ENCODE data around the gene MLST8.
"Not testable (repeated sequence)": the region's sequence is repeated elsewhere in the genome, so short reads cannot be mapped to it uniquely, and the experiment has no call there.

MLST8 gene

GRCh38 chr16:2233872-2234812, 28.9 kb downstream of the MLST8 start:
- no peak for DNase-seq

- DNase-seq: no peak
These were observed 29.5 kb downstream of the MLST8 start for GRCh38 chr16:2234813-2235170.

DNA sequence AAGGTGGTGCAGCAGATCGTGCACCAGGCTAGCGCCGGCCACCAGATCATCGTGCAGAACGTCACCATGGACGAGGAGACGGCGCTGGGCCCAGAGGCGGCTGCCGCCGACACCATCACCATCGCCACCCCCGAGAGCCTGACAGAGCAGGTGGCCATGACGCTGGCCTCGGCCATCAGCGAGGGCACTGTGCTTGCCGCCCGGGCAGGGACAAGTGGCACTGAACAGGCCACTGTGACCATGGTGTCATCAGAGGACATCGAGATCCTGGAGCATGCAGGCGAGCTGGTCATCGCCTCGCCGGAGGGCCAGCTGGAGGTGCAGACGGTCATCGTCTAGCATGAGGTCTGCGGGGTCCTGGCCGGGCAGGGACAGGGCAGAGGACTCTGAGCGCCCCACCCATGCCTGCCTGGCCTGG, 30.0 kb downstream of the MLST8 start:
- no peak for DNase-seq

- no peak for DNase-seq
These were observed 30.6 kb downstream of the MLST8 start for GRCh38 chr16:2235695-2236336.

GRCh38 chr16:2236337-2237101, 31.3 kb downstream of the MLST8 start, which contains the start of gene DNASE1L2:
DNASE1L2 (plus strand) TSS chr16:2236444; CDS start chr16:2236817, 373 bp downstream.
- no peak for DNase-seq

DNA sequence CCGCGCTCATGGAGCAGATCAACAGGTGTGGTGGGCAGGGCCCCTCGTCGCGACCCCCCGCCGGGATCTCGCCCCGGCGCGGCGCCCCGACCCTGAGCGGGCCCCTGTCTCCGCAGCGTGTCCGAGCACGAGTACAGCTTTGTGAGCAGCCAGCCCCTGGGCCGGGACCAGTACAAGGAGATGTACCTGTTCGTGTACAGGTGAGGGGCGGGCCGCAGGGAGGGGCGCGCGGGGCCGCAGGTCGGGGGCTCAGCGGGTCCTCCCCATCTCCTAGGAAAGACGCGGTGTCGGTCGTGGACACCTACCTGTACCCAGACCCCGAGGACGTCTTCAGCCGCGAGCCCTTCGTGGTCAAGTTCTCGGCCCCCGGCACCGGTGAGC, 31.8 kb downstream of the MLST8 start:
- no peak for DNase-seq

DNA sequence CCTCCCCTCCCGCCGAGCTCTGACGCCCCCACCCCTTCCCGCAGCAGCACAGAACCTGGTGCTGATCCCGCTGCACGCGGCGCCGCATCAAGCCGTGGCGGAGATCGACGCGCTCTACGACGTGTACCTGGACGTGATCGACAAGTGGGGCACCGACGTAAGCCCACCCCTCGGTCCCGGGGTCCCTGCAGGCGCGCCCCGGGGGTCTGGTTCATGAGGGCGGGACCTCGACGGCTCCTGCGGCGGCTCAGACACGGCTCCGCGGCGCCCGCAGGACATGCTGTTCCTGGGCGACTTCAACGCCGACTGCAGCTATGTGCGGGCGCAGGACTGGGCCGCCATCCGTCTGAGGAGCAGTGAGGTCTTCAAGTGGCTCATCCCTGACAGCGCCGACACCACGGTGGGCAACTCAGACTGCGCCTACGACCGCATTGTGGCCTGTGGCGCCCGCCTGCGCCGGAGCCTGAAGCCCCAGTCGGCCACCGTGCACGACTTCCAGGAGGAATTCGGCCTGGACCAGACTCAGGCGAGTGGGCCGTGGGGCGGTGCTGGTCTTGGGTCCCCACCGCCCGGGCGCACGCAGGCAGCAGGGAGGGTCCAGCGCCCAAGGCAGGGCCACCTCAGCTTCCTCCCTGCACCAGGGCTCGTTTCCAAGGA, 32.4 kb downstream of the MLST8 start:
- no peak for DNase-seq

GRCh38 chr16:2238150-2238837, 33.0 kb downstream of the MLST8 start:
- DNase-seq: no peak

- DNase-seq: no peak
These were observed 33.8 kb downstream of the MLST8 start for GRCh38 chr16:2238838-2239675.

DNA sequence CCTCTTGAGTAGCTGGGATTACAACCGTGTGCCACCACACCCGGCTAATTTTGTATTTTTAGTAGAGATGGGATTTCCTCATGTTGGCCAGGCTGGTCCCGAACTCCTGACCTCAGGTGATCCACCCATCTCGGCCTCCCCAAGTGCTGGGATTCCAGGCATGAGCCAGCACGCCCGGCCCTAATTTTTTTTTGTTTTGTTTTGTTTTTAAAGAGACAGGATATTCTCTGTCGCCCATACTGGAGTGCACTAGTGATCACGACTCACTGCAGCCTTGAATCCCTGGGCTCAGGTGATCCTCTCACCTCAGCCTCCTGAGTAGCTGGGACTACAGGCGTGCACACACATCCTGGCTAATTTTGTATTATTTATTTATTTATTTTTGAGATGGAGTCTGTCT, 35.1 kb downstream of the MLST8 start:
- DNase-seq: not testable (repeated sequence)

DNA sequence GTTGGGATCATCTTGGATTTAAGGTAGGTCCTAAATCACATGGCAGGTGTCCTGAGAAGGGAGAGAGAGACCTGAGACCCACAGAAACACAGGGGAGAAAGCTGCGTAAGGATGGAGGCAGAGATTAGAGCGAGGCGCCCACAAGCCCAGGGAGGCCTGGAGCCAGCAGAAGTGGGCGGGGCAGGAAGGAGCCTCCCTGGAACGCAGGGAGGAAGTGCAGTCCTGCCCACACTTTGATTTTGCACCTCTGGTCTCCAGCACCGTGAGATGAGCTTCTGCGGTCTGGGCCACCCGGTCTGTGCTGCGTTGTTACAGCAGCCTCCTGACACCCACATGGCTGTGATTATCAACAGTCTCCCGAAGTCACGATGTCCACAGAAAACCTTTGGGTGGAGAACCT, 37.3 kb downstream of the MLST8 start:
- DNase-seq: no peak

DNA sequence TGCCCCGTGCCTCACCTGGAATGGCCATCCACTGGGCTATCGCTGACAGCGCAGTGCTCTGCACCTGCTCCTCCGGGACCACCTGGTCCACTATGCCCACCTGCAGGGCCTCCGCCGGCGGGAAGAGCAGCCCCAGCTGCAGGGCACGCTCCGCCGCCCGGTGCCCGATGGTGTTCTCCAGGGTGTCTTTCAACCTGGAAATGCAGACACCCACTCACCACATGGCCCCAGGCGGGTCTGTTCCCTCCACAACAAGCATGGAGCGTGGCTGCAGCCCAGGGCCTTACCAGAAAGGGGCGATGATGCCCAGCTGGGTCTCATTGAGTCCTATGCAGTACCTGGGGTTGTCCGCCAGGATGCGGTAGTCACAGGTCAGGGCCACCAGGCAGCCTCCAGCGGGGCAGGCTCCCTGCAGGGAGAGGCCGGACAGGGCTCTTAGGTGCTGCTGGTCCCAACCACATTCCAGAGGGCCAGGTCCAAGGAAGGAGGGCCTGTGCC, 37.8 kb downstream of the MLST8 start:
- DNase-seq: no peak

- no peak for DNase-seq
These were observed 38.5 kb downstream of the MLST8 start for GRCh38 chr16:2243781-2244180.

- no peak for DNase-seq
These were observed 39.0 kb downstream of the MLST8 start for GRCh38 chr16:2244301-2244700.

DNA sequence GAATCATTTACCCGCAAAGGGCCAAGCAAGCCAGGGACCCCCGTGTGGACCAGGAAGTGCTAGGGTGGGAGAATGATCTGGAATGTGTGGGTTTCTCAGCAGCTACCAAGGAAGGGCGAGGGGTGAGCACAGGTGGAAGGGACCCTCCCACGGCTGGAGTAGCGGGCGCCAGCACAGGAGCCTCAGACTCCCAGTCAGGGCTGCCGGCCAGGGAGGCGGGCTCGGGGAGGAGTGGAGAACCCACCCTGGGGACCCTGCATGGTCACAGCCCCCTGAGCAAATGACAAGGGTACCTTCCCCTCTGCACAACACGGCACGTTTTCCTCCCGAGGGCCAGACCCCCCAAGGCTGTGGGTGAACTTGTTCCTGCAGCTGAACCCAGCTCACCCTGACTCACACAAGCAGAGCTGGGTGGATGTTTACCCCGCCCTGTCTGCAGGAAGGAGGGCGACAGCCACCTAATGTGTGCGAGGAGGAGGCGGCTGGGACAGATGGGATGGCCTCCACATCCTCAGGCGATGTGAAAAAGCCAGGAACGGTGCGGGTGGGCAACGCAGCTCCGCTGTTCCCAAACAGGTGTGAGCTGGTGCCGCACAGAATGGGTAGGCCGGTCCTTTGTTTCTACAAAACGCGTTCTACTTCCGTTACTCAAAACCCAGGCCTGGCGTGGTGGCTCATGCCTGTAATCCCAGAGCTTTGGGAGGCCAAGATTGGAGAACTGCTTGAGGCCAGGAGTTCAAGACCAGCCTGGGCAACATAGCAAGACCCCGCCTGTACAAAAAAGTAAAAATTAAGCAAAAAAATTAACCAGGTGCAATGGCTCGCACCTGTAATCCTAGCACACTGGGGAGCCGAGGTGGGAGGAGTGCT, 39.9 kb downstream of the MLST8 start:
- no peak for DNase-seq

GRCh38 chr16:2246301-2246885, 41.1 kb downstream of the MLST8 start:
- DNase-seq: no peak

- DNase-seq: no peak
These were observed 45.5 kb downstream of the MLST8 start for GRCh38 chr16:2250652-2251295.

DNA sequence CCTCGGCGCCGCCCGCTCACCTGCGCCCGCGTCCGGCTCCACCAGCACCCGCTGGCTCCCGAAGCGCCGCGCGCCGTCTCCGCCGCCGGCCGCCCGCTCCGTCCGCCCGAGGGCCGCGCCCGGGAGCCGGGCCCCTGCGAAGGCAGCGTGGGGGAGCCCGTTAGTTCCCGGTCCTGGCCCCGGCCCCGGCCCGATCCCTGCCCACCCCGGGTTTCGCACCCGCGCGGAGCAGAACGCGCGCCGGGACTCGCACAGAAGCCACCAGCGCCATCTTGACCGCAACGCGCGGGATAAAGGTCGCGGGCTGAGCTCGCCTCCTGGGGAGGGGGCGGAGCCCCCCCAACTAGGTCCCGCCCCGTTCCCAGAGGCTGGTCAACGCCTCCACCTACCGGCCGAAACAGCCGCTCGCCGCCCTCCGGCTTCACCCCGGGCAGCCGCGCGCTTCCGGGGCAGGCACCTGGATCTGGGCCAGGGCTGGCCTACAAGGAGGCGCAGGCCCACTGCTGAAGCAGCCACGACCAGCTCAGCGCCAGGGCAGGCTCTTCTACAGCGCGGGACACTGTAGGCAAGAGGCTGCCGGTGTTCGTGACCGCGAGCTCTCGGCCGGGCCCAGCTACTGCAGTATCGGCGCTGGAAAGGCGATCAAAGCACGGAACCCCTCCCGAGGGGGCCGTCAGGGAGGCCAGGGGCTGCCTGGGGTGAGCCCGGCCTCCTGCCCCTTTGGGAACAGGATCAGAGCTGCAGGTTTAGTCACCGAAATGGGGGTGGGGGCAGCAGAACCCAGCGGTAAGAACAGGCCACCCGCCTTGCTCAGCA, 46.2 kb downstream of the MLST8 start, which contains the start of gene ECI1:
Gene ECI1, minus strand, starts transcription at position 292 of the 816 bp plus-strand sequence. Its CDS starts 21 bp downstream, at position 271.
- DNase-seq: peak; percentile 52 to 61 (median 58)

Measured in activated CD4-positive, CD25-positive, alpha-beta regulatory T cell (primary cell).